ENCODE measurements around the gene CARD19. TPM values are rescaled to one million over a fixed set of nuclear protein-coding genes. Genes with fewer than 3 reads are reported as not detected.
A peak's percentile ranks its signal among the peaks of the same experiment; 100 is the strongest.

The CARD19 gene
- total RNA-seq, 1 donor from 2014 or later = 22.6 TPM

DNA sequence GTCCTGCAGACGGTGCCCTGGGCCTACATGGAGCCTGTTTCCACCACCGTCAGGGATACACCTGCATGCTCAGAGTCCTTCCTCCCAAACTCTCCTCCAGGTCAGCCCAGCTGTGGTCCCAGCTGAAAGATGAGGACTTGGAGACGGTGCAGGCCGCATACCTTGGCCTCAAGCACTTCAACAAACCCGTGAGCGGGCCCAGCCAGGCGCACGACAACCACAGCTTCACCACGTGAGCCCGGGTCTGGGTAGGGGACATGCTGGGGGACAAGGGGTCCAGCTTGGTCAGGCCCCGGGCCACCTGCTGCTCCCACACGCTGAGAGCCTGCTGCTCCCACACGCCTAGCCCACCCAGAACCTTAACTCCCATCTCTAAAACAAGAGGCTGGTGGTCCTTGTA is 16.6 kb upstream of the CARD19 start:
- no peak overlapping the region for H3K27ac Mint-ChIP-seq
- TF ChIP-seq, protein P1, sequence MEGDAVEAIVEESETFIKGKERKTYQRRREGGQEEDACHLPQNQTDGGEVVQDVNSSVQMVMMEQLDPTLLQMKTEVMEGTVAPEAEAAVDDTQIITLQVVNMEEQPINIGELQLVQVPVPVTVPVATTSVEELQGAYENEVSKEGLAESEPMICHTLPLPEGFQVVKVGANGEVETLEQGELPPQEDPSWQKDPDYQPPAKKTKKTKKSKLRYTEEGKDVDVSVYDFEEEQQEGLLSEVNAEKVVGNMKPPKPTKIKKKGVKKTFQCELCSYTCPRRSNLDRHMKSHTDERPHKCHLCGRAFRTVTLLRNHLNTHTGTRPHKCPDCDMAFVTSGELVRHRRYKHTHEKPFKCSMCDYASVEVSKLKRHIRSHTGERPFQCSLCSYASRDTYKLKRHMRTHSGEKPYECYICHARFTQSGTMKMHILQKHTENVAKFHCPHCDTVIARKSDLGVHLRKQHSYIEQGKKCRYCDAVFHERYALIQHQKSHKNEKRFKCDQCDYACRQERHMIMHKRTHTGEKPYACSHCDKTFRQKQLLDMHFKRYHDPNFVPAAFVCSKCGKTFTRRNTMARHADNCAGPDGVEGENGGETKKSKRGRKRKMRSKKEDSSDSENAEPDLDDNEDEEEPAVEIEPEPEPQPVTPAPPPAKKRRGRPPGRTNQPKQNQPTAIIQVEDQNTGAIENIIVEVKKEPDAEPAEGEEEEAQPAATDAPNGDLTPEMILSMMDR (IDR thresholded peaks at IDR 0.05; ENCODE audit: unreplicated experiment) = no peak
- H3K36me3 Mint-ChIP-seq = no peaks in the 10 kb centered on the region
- no peak overlapping the region for H3K4me3 Mint-ChIP-seq
- H3K27me3 Mint-ChIP-seq (ENCODE audit: low read depth) = no peaks in the 10 kb centered on the region
- peaks cover 10% of the 10 kb centered on the region for H3K4me1 Mint-ChIP-seq
- H3K9me3 Mint-ChIP-seq = no peaks in the 10 kb centered on the region
- no peak for DNase-seq (ENCODE audit: low spot score in 2 of 2, unreplicated experiment in 2 of 2)

DNA sequence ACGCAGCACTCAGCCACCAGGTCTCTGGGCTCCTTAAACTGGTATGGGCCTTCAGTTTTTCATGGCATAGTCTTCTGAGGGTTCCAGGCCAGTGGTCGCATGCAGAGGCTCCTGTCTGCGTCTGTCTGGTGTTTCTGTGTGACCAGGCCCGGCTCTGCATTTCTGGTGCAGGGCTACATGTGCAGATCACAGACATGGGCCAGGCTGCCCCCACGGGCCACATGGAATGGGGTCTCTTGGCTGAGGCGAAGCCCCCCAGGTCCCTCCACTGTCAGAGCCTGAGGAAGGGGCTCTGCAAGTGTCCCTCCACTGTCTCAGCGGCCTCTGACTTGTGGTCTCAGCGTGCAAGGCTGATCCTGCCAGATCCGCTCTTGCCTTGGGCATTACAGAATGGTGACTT is 15.6 kb upstream of the CARD19 start:
- peak overlapping the region; percentile 5 for H3K27ac Mint-ChIP-seq
- peaks cover 5% of the 10 kb centered on the region for H3K4me1 Mint-ChIP-seq
- TF ChIP-seq, protein P1 (IDR thresholded peaks at IDR 0.05; ENCODE audit: unreplicated experiment) = no peak
- DNase-seq (ENCODE audit: low spot score in 2 of 2, unreplicated experiment in 2 of 2) = no peak
- H3K36me3 Mint-ChIP-seq = no peaks in the 10 kb centered on the region
- H3K27me3 Mint-ChIP-seq (ENCODE audit: low read depth) = no peaks in the 10 kb centered on the region
- no peak overlapping the region for H3K4me3 Mint-ChIP-seq
- H3K9me3 Mint-ChIP-seq = no peaks in the 10 kb centered on the region

DNA sequence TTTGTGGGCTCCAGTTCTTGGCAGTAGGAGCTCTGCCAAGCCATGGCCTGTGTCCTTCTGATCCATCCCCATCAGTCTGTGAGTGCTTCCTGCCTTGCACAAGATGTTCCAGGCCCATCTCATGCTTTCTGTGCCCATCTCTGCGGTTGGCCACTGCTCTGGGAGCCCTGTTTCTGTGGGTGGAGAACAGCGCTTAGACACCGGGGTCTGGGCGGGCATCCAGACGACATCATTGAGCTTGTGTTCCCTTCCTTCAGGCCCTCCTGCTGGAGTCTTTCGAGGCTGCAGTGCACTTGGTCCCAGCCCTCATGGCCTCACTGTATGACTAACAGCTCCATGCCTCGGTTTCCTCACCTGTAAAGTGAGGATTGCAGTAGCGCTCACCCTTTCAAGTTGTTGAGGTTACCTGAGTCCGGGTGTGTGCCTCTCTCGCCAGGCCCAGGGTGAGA is 14.9 kb upstream of the CARD19 start:
- no peak overlapping the region for H3K4me3 Mint-ChIP-seq
- no peaks in the 10 kb centered on the region for H3K9me3 Mint-ChIP-seq
- H3K27ac Mint-ChIP-seq = peak overlapping the region; percentile 5
- DNase-seq (ENCODE audit: low spot score in 2 of 2, unreplicated experiment in 2 of 2) = no peak
- TF ChIP-seq, protein P1 (IDR thresholded peaks at IDR 0.05; ENCODE audit: unreplicated experiment) = no peak
- H3K36me3 Mint-ChIP-seq = no peaks in the 10 kb centered on the region
- H3K27me3 Mint-ChIP-seq (ENCODE audit: low read depth) = no peaks in the 10 kb centered on the region
- peaks cover 5% of the 10 kb centered on the region for H3K4me1 Mint-ChIP-seq

DNA sequence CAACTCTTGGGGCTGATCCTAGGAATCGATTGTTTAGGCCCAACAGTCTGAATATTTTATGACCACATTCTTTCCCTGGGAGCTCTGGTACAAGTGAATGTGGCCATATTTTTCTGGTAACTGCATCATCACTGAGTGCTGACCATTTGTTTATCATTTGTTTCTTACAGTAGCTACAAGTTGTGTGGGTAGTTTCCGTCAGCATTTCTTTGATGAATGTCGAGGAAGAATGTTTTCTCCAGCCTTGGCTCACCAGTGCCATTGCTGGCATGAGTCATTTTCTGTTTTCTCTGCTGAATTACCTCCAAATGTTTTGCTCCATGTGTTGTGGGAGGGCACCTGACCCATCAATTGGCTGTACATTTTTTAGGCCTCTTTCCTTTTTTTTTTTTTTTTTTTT is 14.1 kb upstream of the CARD19 start:
- TF ChIP-seq, protein P1 (IDR thresholded peaks at IDR 0.05; ENCODE audit: unreplicated experiment) = no peak
- no peak for DNase-seq (ENCODE audit: low spot score in 2 of 2, unreplicated experiment in 2 of 2)
- H3K27ac Mint-ChIP-seq = no peak overlapping the region
- H3K4me3 Mint-ChIP-seq = no peak overlapping the region
- H3K4me1 Mint-ChIP-seq = peaks cover 5% of the 10 kb centered on the region
- no peaks in the 10 kb centered on the region for H3K27me3 Mint-ChIP-seq (ENCODE audit: low read depth)
- peaks cover 1% of the 10 kb centered on the region for H3K36me3 Mint-ChIP-seq
- H3K9me3 Mint-ChIP-seq = no peaks in the 10 kb centered on the region

DNA sequence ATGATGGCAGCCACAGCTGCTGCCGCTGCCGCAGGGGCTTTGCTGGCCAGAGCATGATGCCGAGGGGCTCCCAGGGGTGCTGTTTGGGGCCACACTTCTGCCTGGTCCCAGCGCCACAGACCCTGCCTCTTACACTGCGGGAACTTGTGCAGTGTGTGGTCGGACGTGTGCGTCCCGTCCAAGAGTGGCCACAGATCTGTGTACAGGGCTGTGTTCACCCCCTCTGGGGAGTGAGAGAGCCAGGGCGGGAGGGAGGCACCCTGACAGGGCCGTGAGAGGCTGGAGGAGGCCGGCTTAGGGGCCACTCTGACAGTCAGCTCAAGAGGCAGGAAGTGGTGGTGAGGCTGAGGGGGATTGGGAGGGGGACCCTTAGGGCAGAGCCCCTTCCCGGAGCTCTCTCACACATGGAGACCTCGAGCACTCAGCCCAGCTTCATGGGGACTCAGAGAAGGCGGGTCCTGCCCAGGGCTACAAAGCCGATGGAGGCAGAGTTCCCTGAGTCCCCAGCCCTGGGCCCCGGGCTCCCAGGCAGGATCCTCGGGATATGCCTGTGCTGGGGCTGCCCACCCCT is 13.1 kb upstream of the CARD19 start:
- Mint-ChIP-seq H3K36me3 (peaks cover 1% of the 10 kb centered on the region), H3K4me3 (no peak overlapping the region), H3K27ac (no peak overlapping the region), H3K9me3 (no peaks in the 10 kb centered on the region), H3K27me3 (ENCODE audit: low read depth) (no peaks in the 10 kb centered on the region), H3K4me1 (peaks cover 5% of the 10 kb centered on the region)
- TF ChIP-seq, protein P1 (IDR thresholded peaks at IDR 0.05; ENCODE audit: unreplicated experiment) = no peak
- DNase-seq (ENCODE audit: low spot score in 2 of 2, unreplicated experiment in 2 of 2) = no peak
